HepG2 (cell line): ENCODE results near the gene MYH10. TPM values are rescaled to one million over a fixed set of nuclear protein-coding genes. Genes with fewer than 3 reads are reported as not detected.

ENCODE experiments used
- ATAC-seq: fragments of 200-7000 bp; cut with Tn5 transposase; 3 replicates; pipeline ENCODE4 v1.9.1; 2020; ENCODE audit warnings: mild to moderate bottlenecking, moderate library complexity
- BruUV-seq: library from RNA; stranded (reverse); fragments of 400-500 nt; replicated peaks from 2 replicates; lab custom pipeline; 2021; lab: Mats Ljungman, UMichigan
- CTCF ChIA-PET: fragments of 300-600 bp; formaldehyde crosslinking; extraction: SDS; loops from one replicate; lab custom pipeline; 2021; ENCODE audit warnings: low total read pairs, inconsistent platforms, low intra/inter-chr PET ratio; lab: Yijun Ruan, JAX
- POLR2A ChIA-PET: fragments of 350-600 bp; sonication (Branson Sonifier 250); formaldehyde crosslinking; loops from one replicate; lab custom pipeline; 2020; ENCODE audit warnings: antibody characterized with exemption, inconsistent platforms; lab: Yijun Ruan, JAX
- DNase-seq: peaks from one replicate; pipeline ENCODE4 v3.0.0-alpha.2; 2015; ENCODE audit warnings: low spot score
- FAIRE-seq: peaks from 3 replicates; lab custom pipeline; 2011; peaks lifted over from hg19 to GRCh38; lab: Jason Lieb, UNC
- H2AFZ ChIP-seq: one replicate; pipeline ENCODE4 v1.6.1; 2011; ENCODE audit warnings: low read length, inconsistent platforms
- H3K27ac ChIP-seq: fragments of 300-600 bp; 3 replicates; pipeline ENCODE4 v1.8.0; 2011; ENCODE audit warnings: mixed run types, mild to moderate bottlenecking, mixed read lengths, low read length, inconsistent platforms; ENCODE audit not compliant: insufficient read depth; ENCODE audit errors: extremely low read length
- H3K27me3 ChIP-seq, 2 experiments: fragments of 200-600 bp in 1 of 2; 2 replicates in 1 of 2; 3 replicates in 1 of 2; pipeline versions ENCODE4 v1.6.0 to v1.8.0; 2011; ENCODE audit warnings: low read length in 2 of 2, mild to moderate bottlenecking in 2 of 2, moderate library complexity in 2 of 2, inconsistent platforms in 1 of 2; ENCODE audit not compliant: insufficient read depth in 2 of 2, control insufficient read depth in 1 of 2
- H3K36me3 ChIP-seq, 2 experiments: fragments of 200-600 bp in 1 of 2; replicated peaks in 1 of 2; 2 replicates in 1 of 2; 3 replicates in 1 of 2; pipeline versions ENCODE4 v1.5.1 to v1.8.0; 2011; ENCODE audit warnings: low read length in 2 of 2, inconsistent platforms in 1 of 2; ENCODE audit not compliant: insufficient read depth in 2 of 2, control insufficient read depth in 1 of 2
- H3K4me1 ChIP-seq: 2 replicates; pipeline ENCODE4 v1.5.1; 2012; ENCODE audit warnings: low read length, inconsistent platforms; ENCODE audit not compliant: insufficient read depth
- H3K4me2 ChIP-seq: 2 replicates; pipeline ENCODE4 v1.6.0; 2011; ENCODE audit warnings: low read depth, low read length, inconsistent platforms
- H3K4me3 ChIP-seq, 3 experiments: fragments of 200-600 bp in 1 of 3; sonication (generic), shearing (Covaris generic) in 1 of 3; replicated peaks in 1 of 3; 2 replicates each; pipeline ENCODE4 v1.5.1; 2011 to 2016; ENCODE audit warnings: low read length in 3 of 3, inconsistent platforms in 2 of 3, low read depth in 2 of 3, mild to moderate bottlenecking in 2 of 3, control low read depth in 1 of 3, mixed read lengths in 1 of 3; ENCODE audit not compliant: insufficient read depth in 1 of 3
- H3K79me2 ChIP-seq: one replicate; pipeline ENCODE4 v1.6.1; 2011; ENCODE audit warnings: low read length, inconsistent platforms; ENCODE audit not compliant: insufficient read depth
- H3K9ac ChIP-seq: 2 replicates; pipeline ENCODE4 v1.6.0; 2011; ENCODE audit warnings: mild to moderate bottlenecking, low read depth, low read length, inconsistent platforms; ENCODE audit not compliant: insufficient read depth
- H3K9me3 ChIP-seq: 2 replicates; pipeline ENCODE4 v1.5.1; 2012; ENCODE audit warnings: mild to moderate bottlenecking, low read length
- H4K20me1 ChIP-seq: 2 replicates; pipeline ENCODE4 v1.6.0; 2011; ENCODE audit warnings: inconsistent platforms, mild to moderate bottlenecking, low read length, moderate library complexity; ENCODE audit not compliant: insufficient read depth
- CEBPG ChIP-seq: IDR thresholded peaks from 2 replicates; pipeline ENCODE4 v1.6.1; 2016
- CSRNP2 ChIP-seq: sonication (generic); formaldehyde crosslinking; conservative IDR thresholded peaks from 2 replicates; pipeline ENCODE4 v1.8.0; 2022; ENCODE audit warnings: low read depth, missing genetic modification reagents
- HMG20B ChIP-seq: conservative IDR thresholded peaks from 2 replicates; pipeline ENCODE4 v1.6.1; 2016; ENCODE audit warnings: missing genetic modification reagents, missing compliant biosample characterization
- ZBTB20 ChIP-seq: sonication (generic); formaldehyde crosslinking; IDR thresholded peaks from 2 replicates; pipeline ENCODE4 v1.8.1; 2023; ENCODE audit warnings: missing genetic modification reagents, low read depth, mild to moderate bottlenecking, borderline replicate concordance
- ZBTB4 ChIP-seq: sonication (generic); formaldehyde crosslinking; IDR thresholded peaks from 2 replicates; pipeline ENCODE4 v1.4.0; 2020; ENCODE audit warnings: missing genetic modification reagents, mild to moderate bottlenecking, borderline replicate concordance
- ZBTB8A ChIP-seq: sonication (generic); formaldehyde crosslinking; IDR thresholded peaks from 2 replicates; pipeline ENCODE4 v1.4.0; 2020; ENCODE audit warnings: mild to moderate bottlenecking, low read depth, missing genetic modification reagents, borderline replicate concordance
- ZMYM3 ChIP-seq: sonication (generic); formaldehyde crosslinking; IDR thresholded peaks from 2 replicates; pipeline ENCODE4 v1.5.1; 2020; ENCODE audit warnings: mild to moderate bottlenecking, missing genetic modification reagents
- ZNF703 ChIP-seq: sonication (generic); formaldehyde crosslinking; IDR thresholded peaks from 2 replicates; pipeline ENCODE4 v1.5.1; 2020; ENCODE audit warnings: missing genetic modification reagents, mild to moderate bottlenecking, moderate library complexity, borderline replicate concordance
- WGBS: methylation state at CpG from one replicate; pipeline ENCODE4 v1.1.6; 2017; ENCODE audit warnings: low lambda C conversion rate; 5-methylcytosine and 5-hydroxymethylcytosine counted together
- in situ Hi-C: cut with HindIII; loops from 2 replicates; pipeline ENCODE4 v1.10.0; 2017; ENCODE audit warnings: low pct_unique_long_range_greater_than_20kb; ENCODE audit not compliant: extremely low pct_ligation_motif_present
- intact Hi-C: fragments of 100-400 bp; cut with micrococcal nuclease; formaldehyde crosslinking; loops from one replicate; pipeline ENCODE4 v1.10.0; 2022; ENCODE audit not compliant: unreplicated experiment
- polyA plus RNA-seq, 8 experiments: library from polyadenylated mRNA; depleted of rRNA in 3 of 8; stranded (reverse) in 7 of 8; unstranded in 1 of 8; fragments of >200 nt; fragmentation: Illumina TruSeq in 4 of 8; extraction: Trizol in 4 of 8; gene quantifications; 2 replicates each; pipeline versions ENCODE4 v1.2.1 to v1.2.3, GENCODE V29; 2011 to 2016; ENCODE audit warnings: low read depth in 4 of 8, missing spikeins in 1 of 8, mixed read lengths in 1 of 8; ENCODE audit not compliant: insufficient read depth in 1 of 8
- total RNA-seq, 5 experiments: library from RNA; depleted of rRNA; stranded (reverse); fragments of >200 nt; fragmentation: Illumina TruSeq; extraction: Trizol; gene quantifications; 2 replicates each; pipeline ENCODE4 v1.2.3, GENCODE V29; 2016; ENCODE audit warnings: low read depth in 1 of 5

Gene MYH10
- total and polyA plus RNA-seq, 2 of the 13 experiments (the other 11 are each of a cell fraction or from before 2014, with no cell fraction given) = 43.4 to 68.6 TPM

- TF ChIP-seq ZNF703 (no peak), HMG20B (CRISPR knock-in tag) (no peak), CEBPG (CRISPR knock-in tag) (no peak), ZBTB20 (CRISPR knock-in tag) (no peak), ZBTB4 (CRISPR knock-in tag) (no peak), CSRNP2 (CRISPR knock-in tag) (no peak), ZBTB8A (CRISPR knock-in tag) (no peak), ZMYM3 (CRISPR knock-in tag) (no peak)
- Histone ChIP-seq H3K9ac (no peak overlapping the region), H3K27ac (no peak overlapping the region), H3K79me2 (no peaks in the 10 kb centered on the region), H3K9me3 (no peaks in the 10 kb centered on the region), H3K4me3 (no peak overlapping the region), H3K36me3 (peaks cover 44 to 93% of the 10 kb centered on the region in 2 experiments), H3K27me3 (no peaks in the 10 kb centered on the region), H4K20me1 (no peaks in the 10 kb centered on the region), H3K4me2 (no peak overlapping the region), H2AFZ (no peak overlapping the region), H3K4me1 (peaks cover 9% of the 10 kb centered on the region; the same call in 1 of the 2 replicates)
- no TSS peak for BruUV-seq
- POLR2A ChIA-PET = no interaction called here
- no peak for DNase-seq
- ATAC-seq = no peak
- in situ Hi-C loops (no loop called here), intact Hi-C loops (no loop called here)
- CTCF ChIA-PET = no interaction called here
- FAIRE-seq = no peak
- 95% methylated on average over 17 of the region's 17 CpGs for WGBS
Observed at GRCh38 chr17:8490256-8491023, 140.1 kb downstream of the MYH10 start.
